A673 (cell line): Measurements from ENCODE around the gene THOC6. TPM values are rescaled to one million over a fixed set of nuclear protein-coding genes. Genes with fewer than 3 reads are reported as not detected.
"Not testable (repeated sequence)": the region's sequence is repeated elsewhere in the genome, so short reads cannot be mapped to it uniquely, and the experiment has no call there.

ENCODE experiments used
- BruUV-seq: library from RNA; stranded (reverse); fragments of 400-500 nt; replicated peaks from 2 replicates; lab custom pipeline; 2021; lab: Mats Ljungman, UMichigan
- CTCF ChIA-PET: fragments of 300-600 bp; sonication (Branson Sonifier 250); formaldehyde crosslinking; loops from one replicate; lab custom pipeline; 2022; ENCODE audit warnings: antibody characterized with exemption; lab: Charles Lee
- POLR2A ChIA-PET: fragments of 300-600 bp; sonication (Branson Sonifier 250); formaldehyde crosslinking; loops from one replicate; lab custom pipeline; 2022; ENCODE audit warnings: antibody characterized with exemption; ENCODE audit not compliant: low non-redundant PET; lab: Charles Lee
- DNase-seq: peaks from one replicate; pipeline ENCODE4 v3.0.0-alpha.2; 2015; ENCODE audit warnings: low spot score
- H3K27ac ChIP-seq: fragments of 200-600 bp; sonication (generic); 2 replicates; pipeline ENCODE4 v1.5.1; 2016; ENCODE audit warnings: mixed run types, low read depth, mild to moderate bottlenecking, mixed read lengths, antibody characterized with exemption, low read length; ENCODE audit not compliant: poor library complexity, severe bottlenecking
- H3K27me3 ChIP-seq: fragments of 200-600 bp; sonication (generic); replicated peaks from 2 replicates; pipeline ENCODE4 v1.6.1; 2017; ENCODE audit warnings: mixed run types, low read depth, mild to moderate bottlenecking, mixed read lengths, antibody characterized with exemption, low read length; ENCODE audit not compliant: insufficient read depth, poor library complexity
- H3K36me3 ChIP-seq: fragments of 200-600 bp; sonication (generic); 2 replicates; pipeline ENCODE4 v1.6.1; 2016; ENCODE audit warnings: mixed run types, mild to moderate bottlenecking, mixed read lengths, antibody characterized with exemption, low read length; ENCODE audit not compliant: insufficient read depth, poor library complexity, severe bottlenecking
- H3K4me1 ChIP-seq: fragments of 200-600 bp; sonication (generic); 2 replicates; pipeline ENCODE4 v1.6.1; 2017; ENCODE audit warnings: mixed run types, mild to moderate bottlenecking, mixed read lengths, antibody characterized with exemption, low read length; ENCODE audit not compliant: insufficient read depth, poor library complexity, severe bottlenecking
- H3K4me3 ChIP-seq: fragments of 200-600 bp; sonication (generic); 2 replicates; pipeline ENCODE4 v1.5.1; 2016; ENCODE audit warnings: low read depth, mixed run types, mild to moderate bottlenecking, mixed read lengths, low read length; ENCODE audit not compliant: poor library complexity, severe bottlenecking
- H3K9me3 ChIP-seq: fragments of 200-600 bp; sonication (generic); 2 replicates; pipeline ENCODE4 v1.6.1; 2016; ENCODE audit warnings: mixed run types, low read depth, mild to moderate bottlenecking, mixed read lengths, antibody characterized with exemption, low read length; ENCODE audit not compliant: poor library complexity, severe bottlenecking
- CTCF ChIP-seq: fragments of 300-800, 200-600 bp; sonication (generic); conservative IDR thresholded peaks from 2 replicates; pipeline ENCODE4 v1.5.1; 2017; ENCODE audit warnings: low read depth, mild to moderate bottlenecking, antibody characterized with exemption, low read length, moderate library complexity, mixed read lengths
- EZH2 ChIP-seq: fragments of 200-600 bp; sonication (generic); IDR thresholded peaks from 2 replicates; pipeline ENCODE4 v1.6.1; 2017; ENCODE audit warnings: borderline replicate concordance, low read depth, mild to moderate bottlenecking, mixed read lengths, antibody characterized with exemption, low read length; ENCODE audit not compliant: poor library complexity, severe bottlenecking
- intact Hi-C: fragments of 100-400 bp; cut with micrococcal nuclease; formaldehyde crosslinking; loops from one replicate; pipeline ENCODE4 v1.10.0; 2022; ENCODE audit not compliant: unreplicated experiment
- total RNA-seq: library from RNA; stranded (reverse); gene quantifications from 2 replicates; pipeline ENCODE4 v1.2.3, GENCODE V29; 2021

THOC6 gene
- total RNA-seq, 1 experiment from 2014 or later, result 59.3 TPM

DNA sequence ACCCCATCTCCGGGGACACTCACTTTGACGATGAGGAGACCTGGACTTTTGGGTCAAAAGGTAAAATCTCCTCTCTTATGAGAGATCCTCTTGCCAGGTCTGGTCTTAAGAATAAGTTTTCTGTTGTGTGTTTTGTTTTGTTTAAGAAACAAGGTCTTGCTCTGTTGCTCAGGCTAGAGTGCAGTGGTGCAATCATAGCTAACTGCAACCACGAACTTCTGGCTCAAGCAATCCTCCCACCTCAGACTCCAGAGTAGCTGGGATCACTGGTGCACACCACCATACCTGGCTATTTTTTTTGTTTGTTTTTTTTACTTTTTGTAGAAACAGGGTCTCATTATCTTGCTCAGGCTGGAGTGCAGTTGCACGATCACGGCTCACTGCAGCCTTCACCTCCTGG is 26.7 kb downstream of the THOC6 start:
- intact Hi-C loops, result loop anchor here (10.0 kb wide), 1 partner anchor 104 kb away; no protein-coding TSS in a partner anchor

DNA sequence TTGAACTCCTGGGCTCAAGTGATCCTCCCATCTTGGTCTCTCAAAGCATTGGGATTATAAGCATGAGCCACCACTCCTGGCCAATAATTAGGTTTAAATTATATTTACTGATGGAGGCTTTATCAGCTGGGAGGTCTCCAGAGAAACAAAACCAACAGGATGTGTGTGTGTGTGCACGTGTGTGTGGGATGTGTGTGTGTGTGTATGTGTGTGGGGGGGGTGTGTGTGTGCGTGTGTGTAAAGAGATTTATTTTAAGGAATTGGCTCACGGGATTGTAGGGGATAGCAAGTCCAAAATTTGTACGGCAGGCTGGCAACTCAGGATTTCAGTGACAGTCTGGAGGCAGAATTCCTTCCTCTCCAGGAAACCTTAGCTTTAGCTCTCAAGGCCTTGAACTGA is 27.2 kb downstream of the THOC6 start:
- no TSS peak for BruUV-seq
- POLR2A ChIA-PET, result no interaction called here
- CTCF ChIA-PET, result interaction anchor here (0.7 to 1.2 kb wide), 2 partner anchors 23 to 92 kb away, joined by 3 to 7 read pairs; no protein-coding TSS in a partner anchor
- no peaks in the 10 kb centered on the region for H3K9me3 ChIP-seq
- intact Hi-C loops, result loop anchor here (10.0 kb wide), 1 partner anchor 104 kb away; no protein-coding TSS in a partner anchor
- H3K27me3 ChIP-seq, result peaks cover 16% of the 10 kb centered on the region
- TF ChIP-seq EZH2, result no peak
- no peak for TF ChIP-seq CTCF
- DNase-seq, result no peak
- no peak overlapping the region for H3K4me3 ChIP-seq
- H3K36me3 ChIP-seq, result no peaks in the 10 kb centered on the region
- H3K4me1 ChIP-seq, result no peaks in the 10 kb centered on the region
- H3K27ac ChIP-seq, result no peak overlapping the region

More for the DNA sequence above, 26.7 kb downstream of the THOC6 start:
- no TSS peak for BruUV-seq
- no peak for DNase-seq
- no peak overlapping the region for H3K27ac ChIP-seq
- H3K9me3 ChIP-seq, result no peaks in the 10 kb centered on the region
- ChIA-PET POLR2A (no interaction called here), CTCF (interaction anchor here (1.2 kb wide), 1 partner anchor 22 kb away, joined by 7 read pairs; no protein-coding TSS in a partner anchor)
- no peaks in the 10 kb centered on the region for H3K4me1 ChIP-seq
- no peaks in the 10 kb centered on the region for H3K36me3 ChIP-seq
- no peak overlapping the region for H3K4me3 ChIP-seq
- H3K27me3 ChIP-seq, result peaks cover 20% of the 10 kb centered on the region
- TF ChIP-seq EZH2, result no peak
- no peak for TF ChIP-seq CTCF

DNA sequence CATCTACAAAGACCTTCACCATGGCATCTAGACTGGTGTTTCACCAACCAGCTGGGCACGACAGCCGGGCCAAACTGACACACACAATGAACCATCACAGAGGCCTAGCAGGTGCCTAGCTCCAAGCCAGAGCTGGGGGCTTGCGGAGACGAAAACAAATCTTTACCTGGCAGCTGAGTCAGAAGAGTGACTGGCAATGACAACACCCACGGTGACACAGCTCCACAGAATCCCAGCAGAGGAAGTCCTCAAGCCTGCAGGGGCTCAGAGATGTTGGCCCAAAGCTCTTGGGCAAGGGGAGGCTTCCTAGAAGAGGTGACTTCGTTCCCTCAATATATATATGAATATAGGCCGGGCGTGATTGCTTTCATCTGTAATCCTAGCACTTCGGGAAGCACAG is 27.7 kb downstream of the THOC6 start:
- Histone ChIP-seq H3K4me3 (no peak overlapping the region), H3K4me1 (no peaks in the 10 kb centered on the region), H3K27me3 (peaks cover 12% of the 10 kb centered on the region), H3K9me3 (no peaks in the 10 kb centered on the region), H3K27ac (no peak overlapping the region), H3K36me3 (no peaks in the 10 kb centered on the region)
- intact Hi-C loops, result loop anchor here (10.0 kb wide), 1 partner anchor 103 kb away; no protein-coding TSS in a partner anchor
- DNase-seq, result no peak
- TF ChIP-seq EZH2, result no peak
- no peak for TF ChIP-seq CTCF
- no TSS peak for BruUV-seq
- CTCF ChIA-PET, result interaction anchor here (0.7 kb wide), 1 partner anchor 92 kb away, joined by 3 read pairs; no protein-coding TSS in a partner anchor
- POLR2A ChIA-PET, result no interaction called here

- H3K27ac ChIP-seq, DNase-seq, H3K4me1 ChIP-seq, H3K36me3 ChIP-seq, H3K9me3 ChIP-seq, BruUV-seq, CTCF ChIA-PET, H3K27me3 ChIP-seq, POLR2A ChIA-PET, H3K4me3 ChIP-seq: not testable (repeated sequence)
- intact Hi-C loops, result loop anchor here (10.0 kb wide), 1 partner anchor 102 kb away; no protein-coding TSS in a partner anchor
Observed at GRCh38 chr16:3052571-3053329, 28.9 kb downstream of the THOC6 start.

DNA sequence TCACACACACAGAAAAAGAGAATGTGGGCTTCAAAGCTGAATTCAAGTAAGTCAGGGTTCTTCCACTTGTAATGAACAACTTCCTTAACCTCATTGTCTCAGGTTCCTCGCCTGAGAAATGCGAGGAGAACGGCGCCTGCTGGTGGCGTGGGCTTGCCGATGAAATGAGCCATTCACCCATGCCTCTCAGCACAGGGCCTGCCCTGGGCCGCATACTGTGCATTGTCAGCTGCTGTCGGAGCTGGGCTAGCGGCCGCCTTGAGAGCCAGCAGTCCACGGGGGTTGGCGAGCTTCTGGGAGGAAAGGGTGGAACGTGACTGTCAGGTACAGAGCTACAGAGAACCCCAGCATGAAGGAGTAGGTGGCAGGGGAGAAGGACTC is 29.5 kb downstream of the THOC6 start:
- CTCF ChIA-PET, BruUV-seq, H3K36me3 ChIP-seq, H3K27ac ChIP-seq, H3K4me1 ChIP-seq, H3K4me3 ChIP-seq, H3K9me3 ChIP-seq, DNase-seq, POLR2A ChIA-PET, H3K27me3 ChIP-seq: not testable (repeated sequence)
- intact Hi-C loops, result loop anchor here (10.0 kb wide), 1 partner anchor 101 kb away; no protein-coding TSS in a partner anchor
